ENCODE data around the gene CWC25. TPM values are rescaled to one million over a fixed set of nuclear protein-coding genes. Genes with fewer than 3 reads are reported as not detected.
"Not testable (repeated sequence)": the region's sequence is repeated elsewhere in the genome, so short reads cannot be mapped to it uniquely, and the experiment has no call there.

Gene CWC25
- total RNA-seq, 4 donors from 2014 or later = 16.5 to 27.8 (median 19.6) TPM

- no peak for DNase-seq (ENCODE audit: extremely low spot score)
- no peaks in the 10 kb centered on the region for H3K27me3 ChIP-seq
- H3K36me3 ChIP-seq = no peaks in the 10 kb centered on the region
- no peak overlapping the region for H3K4me3 ChIP-seq
- no peaks in the 10 kb centered on the region for H3K4me1 ChIP-seq
- no peak overlapping the region for H3K27ac ChIP-seq (replicated peaks in 1 of 4)
- WGBS = 15% methylated on average over 8 of the region's 8 CpGs
- H3K9me3 ChIP-seq = no peaks in the 10 kb centered on the region
- TF ChIP-seq CTCF (IDR thresholded peaks at IDR 0.05) (no peak), EP300 (IDR thresholded peaks at IDR 0.05) (no peak), POLR2A (IDR thresholded peaks at IDR 0.05; ENCODE audit: low read depth) (no peak), POLR2AphosphoS5 (IDR thresholded peaks at IDR 0.05) (no peak)
- intact Hi-C loops (cut with DNase I) = no loop called here
These were observed 36.3 kb upstream of the CWC25 start for GRCh38 chr17:38861399-38861843.

GRCh38 chr17:38857271-38857670 lies 32.1 kb upstream of the CWC25 start:
- no peaks in the 10 kb centered on the region for H3K9me3 ChIP-seq
- peaks cover 0 to 5% (median 3%) of the 10 kb centered on the region in 4 donors for H3K36me3 ChIP-seq
- no peak overlapping the region for H3K27ac ChIP-seq (replicated peaks in 1 of 4)
- WGBS = 78% methylated on average over 5 of the region's 5 CpGs
- DNase-seq (ENCODE audit: extremely low spot score) = no peak
- H3K27me3 ChIP-seq = no peaks in the 10 kb centered on the region
- no peak overlapping the region for H3K4me3 ChIP-seq
- no peak for TF ChIP-seq POLR2AphosphoS5 (IDR thresholded peaks at IDR 0.05)
- no peak for TF ChIP-seq POLR2A (IDR thresholded peaks at IDR 0.05; ENCODE audit: low read depth)
- TF ChIP-seq CTCF (IDR thresholded peaks at IDR 0.05) = no peak
- TF ChIP-seq EP300 (IDR thresholded peaks at IDR 0.05) = no peak
- H3K4me1 ChIP-seq = peaks cover 3 to 15% (median 13%) of the 10 kb centered on the region in 4 donors
- intact Hi-C loops (cut with DNase I) = no loop called here

- H3K4me3 ChIP-seq; H3K27ac ChIP-seq (replicated peaks in 1 of 4); H3K9me3 ChIP-seq; H3K27me3 ChIP-seq; DNase-seq (ENCODE audit: extremely low spot score); intact Hi-C loops (cut with DNase I): not testable (repeated sequence)
- Histone ChIP-seq H3K36me3 (peaks cover 8 to 26% (median 24%) of the 10 kb centered on the region in 4 donors), H3K4me1 (peaks cover 16 to 34% (median 32%) of the 10 kb centered on the region in 4 donors)
- WGBS = 92% methylated on average over 28 of the region's 28 CpGs
These were observed 30.1 kb upstream of the CWC25 start for GRCh38 chr17:38855101-38855714.

- DNase-seq (ENCODE audit: extremely low spot score) = peak; percentile 99
- no peaks in the 10 kb centered on the region for H3K9me3 ChIP-seq
- no peaks in the 10 kb centered on the region for H3K27me3 ChIP-seq
- peak within 1 kb of the TSS; percentile 90 to 95 (median 92) for H3K27ac ChIP-seq (replicated peaks in 1 of 4)
- TF ChIP-seq POLR2AphosphoS5 (IDR thresholded peaks at IDR 0.05) (peak; percentile 98 to 99), POLR2A (IDR thresholded peaks at IDR 0.05; ENCODE audit: low read depth) (peak; percentile 68), CTCF (IDR thresholded peaks at IDR 0.05) (no peak), EP300 (IDR thresholded peaks at IDR 0.05) (no peak)
- peaks cover 16 to 34% (median 32%) of the 10 kb centered on the region in 4 donors for H3K4me1 ChIP-seq
- peaks cover 24 to 43% (median 41%) of the 10 kb centered on the region in 4 donors for H3K36me3 ChIP-seq
- WGBS = 0% methylated on average over 28 of the region's 48 CpGs
- peak within 1 kb of the TSS; percentile 56 to 65 (median 60) for H3K4me3 ChIP-seq
- intact Hi-C loops (cut with DNase I) = loop anchor here (2.0 kb wide), 1 partner anchor 29 kb away; the partner anchor contains the start of gene CWC25
These were observed 28.4 kb upstream of the CWC25 start, which contains the start of gene RPL23 for GRCh38 chr17:38853292-38854219. Gene RPL23, minus strand, starts transcription at chr17:38853721. Its CDS starts 11 bp downstream, at chr17:38853710.

Data from esophagus muscularis mucosa (tissue), 4 donors.